Peyer's patch (tissue), 4 donors: Measurements from ENCODE around the gene PPP1R37.

Source experiments
- CTCF ChIP-seq, 6 experiments: fragments of 450-650 bp in 4 of 6; fragments of 200-600 bp in 2 of 6; sonication (generic) in 1 of 6; IDR thresholded peaks; one replicate each; pipeline ENCODE4 v1.5.1; 2017 to 2019; ENCODE audit warnings: antibody characterized with exemption in 6 of 6, mild to moderate bottlenecking in 3 of 6, moderate library complexity in 1 of 6
- POLR2A ChIP-seq, 2 donors: fragments of 450-650 bp; IDR thresholded peaks; one replicate each; pipeline ENCODE4 v1.5.1; 2017; ENCODE audit warnings: antibody characterized with exemption in 2 of 2, mild to moderate bottlenecking in 2 of 2, moderate library complexity in 2 of 2

DNA sequence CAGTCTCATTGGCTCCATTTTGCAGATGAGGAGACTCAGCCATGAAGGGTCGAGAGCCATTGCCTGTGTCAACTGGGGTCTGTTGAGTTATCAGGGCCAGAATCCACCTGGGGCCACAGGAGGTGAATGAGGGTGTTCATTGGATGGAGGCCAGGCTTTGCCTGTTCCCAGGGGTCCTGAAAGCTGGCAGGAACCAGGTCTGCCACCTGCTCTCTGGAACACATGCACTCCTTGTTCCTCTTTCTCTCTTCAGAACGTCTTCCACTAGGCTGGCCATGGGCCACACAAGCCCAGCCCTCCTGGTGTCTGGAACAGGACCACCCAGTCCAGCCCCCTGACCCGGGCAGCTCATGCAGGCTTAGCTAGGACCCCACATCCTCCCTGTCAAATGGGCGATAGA is 21.1 kb downstream of the PPP1R37 start:
- no peak for TF ChIP-seq CTCF (IDR thresholded peaks at IDR 0.05)
- no peak for TF ChIP-seq POLR2A (IDR thresholded peaks at IDR 0.05)
